MCF 10A (cell line): ENCODE measurements around the gene SIRT3. TPM values are rescaled to one million over a fixed set of nuclear protein-coding genes. Genes with fewer than 3 reads are reported as not detected.

Source experiments
- BruUV-seq: library from RNA; stranded (reverse); fragments of 400-500 nt; replicated peaks from 2 replicates; lab custom pipeline; 2021; lab: Mats Ljungman, UMichigan
- CTCF ChIA-PET: fragments of 300-600 bp; sonication (Branson Sonifier 250); formaldehyde crosslinking; extraction: SDS; loops from one replicate; lab custom pipeline; 2021; ENCODE audit warnings: antibody characterized with exemption, inconsistent platforms; lab: Yijun Ruan, JAX
- POLR2A ChIA-PET: fragments of 300-600, 350-650 bp; sonication (Branson Sonifier 250); formaldehyde crosslinking; extraction: SDS; loops from one replicate; lab custom pipeline; 2020; ENCODE audit warnings: antibody characterized with exemption, inconsistent platforms; lab: Yijun Ruan, JAX
- DNase-seq: peaks from one replicate; pipeline ENCODE4 v3.0.0-alpha.2; 2018; ENCODE audit not compliant: unreplicated experiment
- H3K27ac Mint-ChIP-seq: one replicate; pipeline ENCODE4 v1.8.0; 2022; ENCODE audit warnings: mild to moderate bottlenecking, low read depth, mixed read lengths; ENCODE audit not compliant: unreplicated experiment
- H3K27me3 Mint-ChIP-seq: one replicate; pipeline ENCODE4 v1.8.0; 2022; ENCODE audit warnings: mixed read lengths; ENCODE audit not compliant: insufficient read depth, unreplicated experiment
- H3K36me3 Mint-ChIP-seq: one replicate; pipeline ENCODE4 v1.8.0; 2022; ENCODE audit warnings: mild to moderate bottlenecking, moderate library complexity, mixed read lengths; ENCODE audit not compliant: insufficient read depth, unreplicated experiment
- H3K4me1 Mint-ChIP-seq: one replicate; pipeline ENCODE4 v1.8.0; 2022; ENCODE audit warnings: mixed read lengths; ENCODE audit not compliant: insufficient read depth, unreplicated experiment
- H3K4me3 Mint-ChIP-seq: one replicate; pipeline ENCODE4 v1.8.0; 2022; ENCODE audit warnings: mild to moderate bottlenecking, moderate library complexity, mixed read lengths; ENCODE audit not compliant: unreplicated experiment
- H3K9me3 Mint-ChIP-seq: one replicate; pipeline ENCODE4 v1.8.0; 2022; ENCODE audit warnings: mixed read lengths; ENCODE audit not compliant: unreplicated experiment
- CTCF ChIP-seq: fragments of 200-600 bp; IDR thresholded peaks from one replicate; pipeline ENCODE4 v1.8.0; 2022; ENCODE audit warnings: antibody characterized with exemption, mild to moderate bottlenecking; ENCODE audit not compliant: unreplicated experiment
- intact Hi-C: fragments of 100-400 bp; cut with micrococcal nuclease; formaldehyde crosslinking; loops from 2 replicates; pipeline ENCODE4 v1.14.1; 2022
- total RNA-seq: library from RNA; stranded (reverse); gene quantifications from 2 replicates; pipeline ENCODE4 v1.2.3, GENCODE V29; 2022

Gene SIRT3
- total RNA-seq, 1 experiment from 2014 or later, result 19.8 TPM

DNA sequence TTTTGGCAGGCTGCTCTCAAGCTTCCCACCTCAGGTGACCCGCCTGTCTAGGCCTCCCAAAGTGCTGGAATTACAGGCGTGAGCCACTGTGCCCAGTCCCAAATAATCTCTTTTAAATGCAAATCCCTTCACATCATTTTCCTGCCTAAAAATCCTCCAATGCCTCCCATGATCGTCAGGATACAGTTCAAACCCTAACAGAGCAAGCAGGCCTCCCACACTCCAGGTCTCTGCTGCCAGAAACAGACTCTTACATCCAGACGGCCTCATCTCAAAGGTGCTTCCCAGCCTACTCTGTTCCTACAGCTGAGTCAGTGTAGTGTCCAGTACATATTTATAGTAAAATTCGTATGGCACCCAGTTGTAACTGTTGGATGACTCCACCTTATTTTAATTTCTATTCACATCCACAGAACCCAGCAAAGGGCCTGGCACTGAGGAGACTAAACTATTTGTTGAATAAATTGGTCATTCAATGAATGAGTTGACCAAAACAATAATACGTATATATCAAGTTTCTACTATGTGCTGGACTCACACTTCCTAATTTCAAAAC lies 8.2 kb downstream of the SIRT3 start:
- intact Hi-C loops, result no loop called here
- CTCF ChIA-PET, result interaction anchor here (1.4 to 1.5 kb wide), 2 partner anchors 23 to 134 kb away, joined by 3 to 5 read pairs; no protein-coding TSS in a partner anchor
- no TSS peak for BruUV-seq

GRCh38 chr11:225734-226453 lies 10.2 kb downstream of the SIRT3 start:
- DNase-seq, result peak; percentile 73
- no peak for TF ChIP-seq CTCF
- ChIA-PET CTCF (no interaction called here), POLR2A (interaction anchor here (0.8 to 1.6 kb wide), 3 partner anchors 9 to 133 kb away, joined by 3 to 4 read pairs (median 4); no protein-coding TSS in a partner anchor)
- Mint-ChIP-seq H3K9me3 (no peaks in the 10 kb centered on the region), H3K36me3 (peaks cover 42% of the 10 kb centered on the region), H3K27me3 (no peaks in the 10 kb centered on the region), H3K27ac (peak overlapping the region; percentile 69), H3K4me1 (peaks cover 9% of the 10 kb centered on the region), H3K4me3 (no peak overlapping the region)
- no TSS peak for BruUV-seq
- intact Hi-C loops, result no loop called here

More for the DNA sequence above, 8.2 kb downstream of the SIRT3 start:
- POLR2A ChIA-PET, result interaction anchor here (0.6 to 2.4 kb wide), 5 partner anchors 9 to 277 kb away, joined by 3 to 23 read pairs (median 3); partner anchors contain the start of genes BET1L, PSMD13, RIC8A and SIRT3
- H3K4me1 Mint-ChIP-seq, result peaks cover 12% of the 10 kb centered on the region
- H3K4me3 Mint-ChIP-seq, result no peak overlapping the region
- no peak for TF ChIP-seq CTCF
- H3K9me3 Mint-ChIP-seq, result no peaks in the 10 kb centered on the region
- H3K27me3 Mint-ChIP-seq, result no peaks in the 10 kb centered on the region
- H3K36me3 Mint-ChIP-seq, result peaks cover 48% of the 10 kb centered on the region
- DNase-seq, result no peak
- H3K27ac Mint-ChIP-seq, result no peak overlapping the region

DNA sequence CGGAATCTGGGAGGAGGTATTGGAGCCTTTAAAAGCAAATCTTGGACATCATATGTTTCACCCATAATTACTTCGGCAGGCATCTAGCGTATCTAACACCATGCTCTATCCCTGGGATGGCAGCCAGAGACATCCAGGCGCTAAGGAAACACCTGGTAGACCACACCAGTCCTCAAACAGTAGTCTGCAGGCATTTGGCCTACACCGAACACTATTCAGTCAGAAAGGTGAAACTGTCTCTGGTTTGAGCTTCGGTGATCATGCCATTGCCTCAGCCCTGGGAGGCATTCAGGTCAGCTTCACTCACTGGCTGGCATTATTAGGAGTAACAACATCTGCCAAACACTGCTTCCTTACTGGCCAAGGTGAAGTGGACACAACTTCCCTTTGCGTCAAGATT lies 11.7 kb downstream of the SIRT3 start:
- H3K27ac Mint-ChIP-seq, result no peak overlapping the region

More for the DNA sequence above, 11.7 kb downstream of the SIRT3 start:
- CTCF ChIA-PET, result interaction anchor here (0.7 to 1.0 kb wide), 2 partner anchors 17 to 27 kb away, joined by 3 to 4 read pairs; partner anchors contain the start of gene BET1L
- peaks cover 34% of the 10 kb centered on the region for H3K36me3 Mint-ChIP-seq
- no peak overlapping the region for H3K4me3 Mint-ChIP-seq
- POLR2A ChIA-PET, result interaction anchor here (0.9 to 2.3 kb wide), 2 partner anchors 8 to 17 kb away, joined by 3 to 12 read pairs; partner anchors contain the start of genes BET1L and RIC8A
- H3K27me3 Mint-ChIP-seq, result no peaks in the 10 kb centered on the region
- H3K4me1 Mint-ChIP-seq, result peaks cover 9% of the 10 kb centered on the region
- no TSS peak for BruUV-seq
- intact Hi-C loops, result no loop called here
- no peak for TF ChIP-seq CTCF
- DNase-seq, result no peak
- no peaks in the 10 kb centered on the region for H3K9me3 Mint-ChIP-seq
